GM19099 (cell line): ENCODE data around the gene TEK.

Experiments
- POLR2A ChIP-seq: IDR thresholded peaks from 3 replicates; pipeline ENCODE4 v1.6.1; 2011; ENCODE audit warnings: low read depth; ENCODE audit not compliant: insufficient read length; ENCODE audit errors: extremely low read depth

Gene TEK

DNA sequence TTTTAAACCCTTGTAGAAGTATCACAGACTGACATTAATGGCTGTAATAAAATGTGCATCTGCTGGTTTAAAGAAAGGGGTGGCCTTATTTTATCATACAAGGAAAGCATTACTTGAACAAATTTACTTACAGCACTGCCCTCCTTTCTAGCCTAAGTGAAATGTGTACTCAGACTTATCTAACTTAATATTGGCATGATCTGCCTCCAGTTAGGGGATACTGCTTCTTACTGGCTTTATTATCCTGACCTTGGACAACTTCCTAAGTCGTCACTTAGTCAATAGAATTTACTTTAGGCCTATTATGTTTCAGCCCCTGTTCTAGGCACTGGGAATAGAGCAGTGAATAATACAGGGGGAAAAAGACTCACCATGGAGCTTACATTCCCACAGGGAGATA is 79.4 kb downstream of the TEK start:
- TF ChIP-seq POLR2A = no peak

DNA sequence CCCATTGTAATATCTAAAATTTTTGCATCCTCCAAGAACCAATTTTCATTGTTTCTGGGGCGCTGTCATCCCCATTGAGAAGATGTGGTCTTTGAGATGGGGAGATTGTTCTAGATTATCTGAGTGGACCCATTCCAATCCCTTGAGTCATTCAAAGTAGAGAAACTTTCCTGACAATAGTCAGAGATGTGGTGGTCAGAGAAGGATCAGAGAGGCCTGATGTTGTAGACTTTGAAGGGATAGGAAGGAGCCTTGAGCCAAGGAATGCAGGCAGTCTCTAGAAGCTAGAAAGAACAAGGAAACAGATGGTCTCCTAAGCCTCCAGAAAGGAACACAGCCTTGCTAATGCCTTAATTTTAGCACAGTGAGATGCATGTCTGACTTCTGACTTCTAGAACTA is 80.4 kb downstream of the TEK start:
- TF ChIP-seq POLR2A = no peak

DNA sequence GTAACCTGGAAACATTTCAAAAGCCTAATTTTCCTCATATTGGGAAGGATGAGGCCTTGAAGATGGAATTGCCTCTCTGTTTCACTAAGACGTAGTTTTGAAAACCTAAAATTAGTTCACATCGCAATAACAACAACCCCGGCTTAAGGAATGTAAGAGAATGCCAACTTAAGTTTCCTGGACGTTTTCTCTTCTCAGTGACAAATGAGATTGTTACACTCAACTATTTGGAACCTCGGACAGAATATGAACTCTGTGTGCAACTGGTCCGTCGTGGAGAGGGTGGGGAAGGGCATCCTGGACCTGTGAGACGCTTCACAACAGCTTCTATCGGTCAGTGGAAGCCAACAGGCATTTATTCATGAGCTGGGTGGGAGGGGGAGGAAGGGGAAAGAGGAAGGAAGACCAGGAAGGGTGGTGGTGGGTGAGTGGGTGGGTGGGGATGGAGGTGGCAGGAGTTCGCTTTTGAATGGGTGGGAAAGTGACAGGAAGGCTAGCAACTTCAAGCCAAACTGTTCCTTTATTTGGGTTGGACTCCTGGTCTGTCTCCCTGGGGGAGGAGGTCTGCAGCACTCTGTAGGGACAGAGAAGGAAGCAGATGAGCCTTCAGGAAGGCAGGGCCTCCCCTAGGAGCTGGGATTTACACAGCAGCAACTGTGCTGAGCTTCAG is 83.4 kb downstream of the TEK start:
- TF ChIP-seq POLR2A = no peak

DNA sequence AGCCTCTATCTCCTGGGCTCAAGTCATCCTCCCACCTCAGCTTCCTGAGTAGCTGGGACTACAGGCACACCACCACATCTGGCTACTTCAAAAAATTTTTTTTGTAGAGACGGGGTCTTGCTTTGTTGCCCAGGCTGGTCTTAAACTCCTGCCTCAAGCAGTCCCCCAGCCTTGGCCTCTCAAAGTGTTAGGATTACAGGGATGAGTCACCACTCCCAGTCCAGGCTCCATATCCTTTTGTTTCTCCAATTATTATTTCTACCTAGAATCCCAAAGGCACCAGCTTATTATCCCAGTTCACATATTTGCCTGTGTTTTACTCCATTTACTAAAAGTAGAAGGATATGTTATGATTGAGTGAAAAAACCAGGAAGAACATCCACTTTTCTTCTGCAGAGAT is 84.9 kb downstream of the TEK start:
- TF ChIP-seq POLR2A = no peak

DNA sequence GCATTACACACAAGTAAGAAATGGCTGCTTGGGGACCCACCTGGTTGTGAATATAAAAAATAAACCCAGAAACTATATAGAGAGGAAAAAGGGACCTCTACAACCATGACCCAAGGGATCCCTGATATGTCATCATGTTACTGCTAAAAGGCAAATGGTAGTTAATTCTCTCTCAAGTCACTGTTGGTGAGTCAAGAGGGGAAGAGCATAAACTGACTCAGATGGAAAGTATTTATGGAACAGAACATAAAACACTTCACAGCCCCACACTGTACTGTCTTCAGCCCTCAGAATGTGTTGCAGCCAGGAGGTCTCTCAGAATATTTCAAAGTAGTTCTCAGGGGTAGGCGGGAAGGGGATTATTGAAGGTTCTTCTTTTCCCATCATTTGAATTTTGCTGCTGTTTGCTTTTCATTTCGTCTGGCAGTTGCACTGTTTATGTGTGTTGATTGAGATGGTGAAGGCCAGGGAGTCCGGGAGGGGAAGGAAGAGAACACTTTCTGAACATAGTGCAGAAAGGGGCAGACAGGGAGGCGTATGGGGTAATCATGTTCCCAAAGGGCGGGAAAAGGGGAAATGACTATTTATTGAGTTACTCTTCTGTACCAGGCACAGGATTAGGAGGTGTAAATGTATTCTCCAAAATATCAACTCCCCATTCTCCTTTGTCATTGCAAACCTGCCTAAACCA is 85.5 kb downstream of the TEK start:
- TF ChIP-seq POLR2A = no peak

DNA sequence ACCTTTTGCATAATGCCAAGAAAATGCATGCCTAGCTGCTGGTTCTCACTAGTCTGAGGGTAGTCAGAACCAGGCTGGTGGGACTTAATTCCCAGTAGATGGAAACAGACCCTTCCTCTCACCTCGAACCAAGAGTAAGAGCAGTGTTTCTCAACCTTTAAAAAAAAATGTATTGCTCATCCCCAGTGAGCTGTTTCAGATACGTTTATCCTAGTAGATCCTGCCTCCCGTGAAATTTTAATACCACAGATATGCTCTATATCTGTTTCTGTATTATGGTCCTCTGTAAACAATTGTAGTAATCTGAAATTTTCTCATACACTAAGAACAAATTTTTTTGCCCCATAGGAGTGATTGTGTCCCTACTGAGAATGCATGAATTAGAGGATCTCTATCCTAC is 86.2 kb downstream of the TEK start:
- TF ChIP-seq POLR2A = no peak

DNA sequence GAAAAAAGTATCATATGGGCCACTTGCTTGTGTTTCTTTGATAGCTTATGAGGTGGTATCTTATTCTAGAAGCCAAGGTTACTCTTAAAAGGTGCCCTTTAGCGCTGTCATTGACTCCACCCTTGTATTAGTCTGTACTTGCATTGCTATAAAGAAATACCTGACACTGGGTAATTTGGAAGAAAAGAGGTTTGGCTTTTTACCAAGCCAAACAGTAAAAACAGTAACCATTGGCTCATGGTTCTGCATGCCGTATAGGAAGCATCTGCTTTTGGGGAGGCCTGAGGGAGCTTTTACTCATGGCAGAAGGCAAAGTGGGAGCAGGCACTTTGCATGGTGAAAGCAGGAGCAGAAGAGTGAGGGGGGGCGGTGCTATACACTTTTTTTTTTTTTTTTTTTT is 87.4 kb downstream of the TEK start:
- TF ChIP-seq POLR2A = no peak

DNA sequence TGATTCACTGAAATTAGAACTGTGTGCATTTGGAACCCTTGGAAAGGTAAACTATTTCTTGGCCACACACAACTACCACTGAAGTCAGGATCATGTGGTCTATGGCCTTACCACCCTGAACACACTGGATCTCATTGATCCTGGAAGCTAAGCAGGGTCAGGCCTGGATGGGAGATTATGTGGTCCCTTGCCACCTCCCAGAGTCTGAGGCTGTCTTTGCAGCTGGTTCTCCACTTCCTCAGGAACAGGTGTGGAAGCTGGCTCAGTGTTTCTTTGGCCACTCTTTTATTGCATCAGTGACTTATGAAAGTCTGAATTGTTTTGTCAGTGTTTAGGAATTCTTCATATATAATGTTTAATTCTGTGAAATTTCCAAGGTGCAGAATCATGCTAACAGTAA is 89.2 kb downstream of the TEK start:
- TF ChIP-seq POLR2A = no peak

DNA sequence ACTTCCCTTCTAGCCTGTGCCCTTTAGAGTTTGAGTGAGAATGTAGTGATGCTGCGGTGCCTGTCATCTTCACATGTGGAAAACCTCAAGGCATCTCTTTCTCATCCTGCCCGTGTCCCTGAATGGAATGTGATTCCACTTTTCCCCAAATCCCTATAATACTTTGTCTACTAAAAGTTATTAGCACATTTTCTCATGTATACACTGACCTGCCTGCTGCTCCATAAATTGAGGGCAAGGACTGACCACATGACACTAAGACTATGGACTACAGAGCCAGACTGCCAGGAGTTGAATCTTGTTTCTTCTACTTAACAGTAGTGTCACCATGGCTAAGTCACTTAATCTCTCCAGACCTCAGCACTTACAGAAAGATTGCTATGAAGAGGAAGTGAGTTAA is 93.0 kb downstream of the TEK start:
- TF ChIP-seq POLR2A = no peak

DNA sequence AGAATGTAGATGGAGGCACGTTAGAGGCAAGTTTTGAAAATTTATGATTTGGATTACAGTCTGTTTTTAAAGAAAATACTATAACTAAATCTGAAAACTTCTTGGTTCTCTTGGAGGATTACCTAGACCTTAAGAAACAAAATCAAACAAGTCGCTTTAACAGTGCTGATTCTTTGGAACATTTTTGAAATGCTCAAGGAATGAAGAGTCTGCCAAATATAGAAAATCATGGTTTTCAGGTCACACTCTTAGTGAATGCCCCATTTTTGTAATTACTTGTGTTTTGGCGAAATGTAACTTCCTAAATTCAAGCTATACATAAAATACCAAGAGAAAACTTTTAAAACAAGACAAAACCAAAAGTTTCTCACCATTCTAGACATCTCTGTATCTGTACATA is 94.8 kb downstream of the TEK start:
- TF ChIP-seq POLR2A = no peak

DNA sequence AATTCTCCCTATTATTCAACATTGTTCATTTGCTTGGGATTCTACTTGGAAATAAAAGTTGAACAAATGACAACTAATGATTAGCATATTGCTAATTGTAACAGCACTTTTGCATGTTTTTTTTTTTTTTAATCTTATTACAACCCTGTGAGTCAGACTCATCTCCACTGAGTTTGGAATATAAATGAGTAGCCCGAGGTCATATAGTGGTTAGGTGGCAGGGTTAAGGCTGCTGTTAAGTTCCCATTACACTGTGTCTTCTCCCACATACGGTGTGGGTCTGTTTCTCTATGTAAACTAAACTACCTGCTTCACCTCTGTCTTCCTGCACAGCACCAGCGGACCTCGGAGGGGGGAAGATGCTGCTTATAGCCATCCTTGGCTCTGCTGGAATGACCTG is 95.6 kb downstream of the TEK start:
- TF ChIP-seq POLR2A = no peak

DNA sequence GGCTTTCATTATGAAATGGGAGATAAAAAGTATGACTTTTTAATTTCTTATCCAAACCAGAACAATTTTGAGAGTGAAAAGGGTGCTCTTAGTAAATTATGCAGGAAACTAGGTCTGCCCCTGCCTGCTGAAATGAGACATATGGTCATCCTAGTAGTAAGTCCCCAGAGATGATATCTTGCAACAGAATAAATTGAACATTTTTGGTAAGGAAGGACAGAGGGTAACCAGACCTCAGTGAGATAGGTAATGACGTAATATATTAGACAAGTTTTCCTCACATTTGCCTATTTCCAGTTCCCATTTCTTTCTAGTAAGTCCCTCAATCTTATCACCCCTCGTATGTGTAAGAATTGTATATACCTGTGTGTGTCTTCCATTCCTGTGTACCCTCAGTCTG is 96.2 kb downstream of the TEK start:
- TF ChIP-seq POLR2A = no peak

DNA sequence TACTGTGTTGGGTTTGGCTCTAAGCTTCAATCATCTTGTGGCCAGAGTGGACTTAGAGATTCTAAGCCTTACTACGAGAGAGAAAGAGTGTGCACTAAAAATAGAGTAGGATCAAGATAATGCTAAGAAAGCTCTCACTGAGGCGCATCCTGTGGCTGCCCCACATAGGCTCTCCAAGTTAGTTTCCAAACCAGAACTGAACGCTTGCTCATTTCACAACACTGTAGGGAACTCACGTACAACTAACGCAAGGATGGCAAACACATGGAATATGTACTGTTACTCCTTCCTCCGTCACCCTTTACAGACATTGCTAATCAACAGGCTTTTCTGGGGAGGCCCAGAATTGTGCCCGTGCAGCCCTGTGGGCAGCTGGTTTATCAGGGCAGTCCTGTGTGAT is 97.0 kb downstream of the TEK start:
- TF ChIP-seq POLR2A = no peak

DNA sequence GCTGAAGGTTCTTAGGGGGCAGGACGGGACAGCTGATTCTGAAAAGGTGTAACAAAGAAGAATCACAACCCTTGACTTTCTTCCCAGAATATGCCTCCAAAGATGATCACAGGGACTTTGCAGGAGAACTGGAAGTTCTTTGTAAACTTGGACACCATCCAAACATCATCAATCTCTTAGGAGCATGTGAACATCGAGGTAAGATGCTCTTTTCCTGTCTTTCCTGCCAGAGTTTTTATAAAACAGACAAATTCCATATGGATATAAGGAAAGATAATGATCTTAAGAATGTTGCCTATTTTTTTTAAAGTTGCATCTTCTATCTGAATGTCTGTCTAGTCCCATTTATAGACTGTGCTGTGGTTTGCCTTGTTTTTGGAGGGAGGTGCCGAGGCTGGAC is 100.0 kb downstream of the TEK start:
- TF ChIP-seq POLR2A = no peak

DNA sequence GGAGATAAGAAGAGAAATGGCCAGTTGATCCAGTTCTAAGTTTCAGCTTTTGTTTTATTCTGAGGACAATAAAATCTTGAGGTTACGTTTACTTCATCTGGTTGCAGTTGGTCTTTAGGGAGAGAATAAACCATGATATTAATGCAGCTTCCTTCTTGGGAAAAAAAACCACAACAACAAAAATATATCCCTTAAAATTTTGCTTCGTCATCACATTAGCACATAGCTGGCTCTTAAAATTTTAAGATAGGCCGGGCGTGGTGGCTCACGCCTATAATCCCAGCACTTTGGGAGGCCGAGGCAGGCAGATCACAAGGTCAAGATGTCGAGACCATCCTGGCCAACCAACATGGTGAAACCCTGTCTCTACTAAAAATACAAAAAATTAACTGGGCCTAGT is 101.6 kb downstream of the TEK start:
- TF ChIP-seq POLR2A = no peak

DNA sequence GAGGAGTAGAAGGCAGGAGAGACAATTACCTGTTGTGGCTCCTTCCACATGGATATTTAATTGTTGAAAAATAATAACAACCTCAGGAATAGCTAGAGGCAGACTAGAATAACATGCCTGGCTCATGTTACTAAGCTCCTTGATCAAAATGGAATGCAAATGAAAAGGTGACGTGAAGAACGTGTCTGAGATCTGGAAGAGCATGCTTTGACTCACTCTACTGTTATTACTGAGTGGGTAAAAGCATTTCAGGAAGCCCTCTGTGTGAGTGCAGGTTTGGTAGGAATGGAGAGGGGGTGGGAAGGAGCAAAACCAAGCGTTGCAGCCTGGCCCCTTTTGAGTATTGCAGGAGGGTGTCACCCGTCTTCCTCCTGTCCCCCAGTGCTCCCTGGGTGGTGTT is 103.2 kb downstream of the TEK start:
- no peak for TF ChIP-seq POLR2A

DNA sequence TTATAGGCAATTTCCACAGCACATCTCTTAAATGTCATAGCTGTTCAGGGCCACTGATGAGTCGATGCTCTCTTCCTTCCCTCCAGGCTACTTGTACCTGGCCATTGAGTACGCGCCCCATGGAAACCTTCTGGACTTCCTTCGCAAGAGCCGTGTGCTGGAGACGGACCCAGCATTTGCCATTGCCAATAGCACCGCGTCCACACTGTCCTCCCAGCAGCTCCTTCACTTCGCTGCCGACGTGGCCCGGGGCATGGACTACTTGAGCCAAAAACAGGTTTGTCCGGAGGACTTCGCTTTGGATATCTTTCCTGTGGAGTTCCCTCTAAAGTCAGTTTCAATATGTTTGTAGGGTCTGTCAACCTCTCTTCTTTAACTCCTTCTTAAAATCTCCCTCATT is 103.6 kb downstream of the TEK start:
- TF ChIP-seq POLR2A = no peak
